Measurements from ENCODE around the gene KCNH8.
A peak's percentile ranks its signal among the peaks of the same experiment; 100 is the strongest.

Gene KCNH8

DNA sequence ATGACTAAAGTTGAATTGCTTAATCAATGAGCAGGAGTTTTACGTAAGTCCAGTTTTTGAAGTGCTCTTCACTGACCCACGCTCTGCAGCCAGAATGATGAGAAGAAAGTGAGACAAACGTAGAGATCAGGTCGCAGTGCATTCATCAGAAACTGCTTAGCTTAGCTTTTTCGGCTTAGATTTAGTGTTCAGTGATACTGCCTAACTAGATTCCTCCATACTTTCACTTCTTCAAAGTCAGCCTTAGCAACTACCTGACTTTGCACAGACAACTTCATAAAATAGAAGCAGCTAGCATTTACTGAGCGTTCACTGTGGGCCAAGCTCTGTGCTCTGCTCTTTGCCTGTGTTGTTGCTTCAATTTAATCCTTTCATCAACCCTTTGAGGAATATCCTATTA is 116.1 kb downstream of the KCNH8 start:
- ChIA-PET POLR2A (no interaction called here), CTCF (no interaction called here)
- Histone ChIP-seq H3K27me3 (replicated peaks in 2 of 5; ENCODE audit: control insufficient read depth in 4 of 5, insufficient read depth in 5 of 5, low read length in 4 of 5) (no peaks in the 10 kb centered on the region), H3K4me3 (ENCODE audit: control insufficient read depth in 1 of 7, extremely low read depth in 1 of 7, insufficient read depth in 4 of 7, low read depth in 2 of 7, low read length in 6 of 7) (no peak overlapping the region), H3K4me1 (ENCODE audit: control extremely low read depth in 1 of 4, control insufficient read depth in 4 of 4, insufficient read depth in 4 of 4, low read length in 3 of 4) (peaks cover 0 to 7% (median 0%) of the 10 kb centered on the region in 4 experiments), H3K9me3 (ENCODE audit: control extremely low read depth in 1 of 5, control insufficient read depth in 4 of 5, insufficient read depth in 2 of 5, low read depth in 1 of 5, low read length in 4 of 5) (no peaks in the 10 kb centered on the region), H3K27ac (ENCODE audit: insufficient read depth in 1 of 2, low read depth in 1 of 2, low read length in 2 of 2, poor library complexity in 1 of 2, severe bottlenecking in 2 of 2) (no peak overlapping the region), H3K36me3 (ENCODE audit: control insufficient read depth in 4 of 4, insufficient read depth in 4 of 4, low read length in 3 of 4) (no peaks in the 10 kb centered on the region)
- WGBS (ENCODE audit: insufficient coverage): 98% methylated on average over 6 of the region's 6 CpGs
- no peak for DNase-seq

DNA sequence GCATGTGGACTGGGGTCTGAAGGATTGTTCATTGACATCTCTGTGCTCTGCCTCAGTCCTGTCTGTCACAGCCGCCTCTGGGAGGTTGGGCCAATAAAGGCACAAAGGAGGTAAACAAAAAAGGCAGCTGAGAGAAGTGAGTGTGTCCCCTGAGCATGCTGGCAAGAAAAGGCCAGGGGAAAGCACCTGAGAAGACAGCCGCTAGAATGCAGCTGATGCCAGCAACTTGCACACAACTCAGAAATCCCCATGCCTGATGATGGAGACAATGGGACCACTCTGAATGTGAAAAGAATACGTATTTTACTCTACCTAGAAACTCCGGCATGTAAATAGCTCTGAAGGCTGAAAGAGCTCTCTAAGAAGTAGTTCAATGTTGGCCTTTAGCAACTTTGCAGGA is 118.7 kb downstream of the KCNH8 start:
- WGBS (ENCODE audit: insufficient coverage): 96% methylated on average over 4 of the region's 4 CpGs
- ChIA-PET POLR2A (no interaction called here), CTCF (no interaction called here)
- no peaks in the 10 kb centered on the region for H3K27me3 ChIP-seq (replicated peaks in 2 of 5; ENCODE audit: control insufficient read depth in 4 of 5, insufficient read depth in 5 of 5, low read length in 4 of 5)
- no peaks in the 10 kb centered on the region for H3K9me3 ChIP-seq (ENCODE audit: control extremely low read depth in 1 of 5, control insufficient read depth in 4 of 5, insufficient read depth in 2 of 5, low read depth in 1 of 5, low read length in 4 of 5)
- H3K27ac ChIP-seq (ENCODE audit: insufficient read depth in 1 of 2, low read depth in 1 of 2, low read length in 2 of 2, poor library complexity in 1 of 2, severe bottlenecking in 2 of 2): no peak overlapping the region
- DNase-seq: no peak
- H3K4me3 ChIP-seq (ENCODE audit: control insufficient read depth in 1 of 7, extremely low read depth in 1 of 7, insufficient read depth in 4 of 7, low read depth in 2 of 7, low read length in 6 of 7): no peak overlapping the region
- no peaks in the 10 kb centered on the region for H3K36me3 ChIP-seq (ENCODE audit: control insufficient read depth in 4 of 4, insufficient read depth in 4 of 4, low read length in 3 of 4)
- peaks cover 0 to 4% (median 0%) of the 10 kb centered on the region in 4 experiments for H3K4me1 ChIP-seq (ENCODE audit: control extremely low read depth in 1 of 4, control insufficient read depth in 4 of 4, insufficient read depth in 4 of 4, low read length in 3 of 4)

- Histone ChIP-seq H3K4me3 (ENCODE audit: control insufficient read depth in 1 of 7, extremely low read depth in 1 of 7, insufficient read depth in 4 of 7, low read depth in 2 of 7, low read length in 6 of 7) (no peak overlapping the region), H3K27me3 (replicated peaks in 2 of 5; ENCODE audit: control insufficient read depth in 4 of 5, insufficient read depth in 5 of 5, low read length in 4 of 5) (no peaks in the 10 kb centered on the region), H3K36me3 (ENCODE audit: control insufficient read depth in 4 of 4, insufficient read depth in 4 of 4, low read length in 3 of 4) (no peaks in the 10 kb centered on the region), H3K4me1 (ENCODE audit: control extremely low read depth in 1 of 4, control insufficient read depth in 4 of 4, insufficient read depth in 4 of 4, low read length in 3 of 4) (no peaks in the 10 kb centered on the region), H3K27ac (ENCODE audit: insufficient read depth in 1 of 2, low read depth in 1 of 2, low read length in 2 of 2, poor library complexity in 1 of 2, severe bottlenecking in 2 of 2) (no peak overlapping the region), H3K9me3 (ENCODE audit: control extremely low read depth in 1 of 5, control insufficient read depth in 4 of 5, insufficient read depth in 2 of 5, low read depth in 1 of 5, low read length in 4 of 5) (no peaks in the 10 kb centered on the region)
- POLR2A ChIA-PET: no interaction called here
- CTCF ChIA-PET: no interaction called here
- 90% methylated on average over 1 of the region's 2 CpGs for WGBS (ENCODE audit: insufficient coverage)
- DNase-seq: no peak
These were observed 122.2 kb downstream of the KCNH8 start for GRCh38 chr3:19270481-19270880.

- Histone ChIP-seq H3K27ac (ENCODE audit: insufficient read depth in 1 of 2, low read depth in 1 of 2, low read length in 2 of 2, poor library complexity in 1 of 2, severe bottlenecking in 2 of 2) (no peak overlapping the region), H3K4me1 (ENCODE audit: control extremely low read depth in 1 of 4, control insufficient read depth in 4 of 4, insufficient read depth in 4 of 4, low read length in 3 of 4) (no peaks in the 10 kb centered on the region), H3K9me3 (ENCODE audit: control extremely low read depth in 1 of 5, control insufficient read depth in 4 of 5, insufficient read depth in 2 of 5, low read depth in 1 of 5, low read length in 4 of 5) (no peaks in the 10 kb centered on the region), H3K4me3 (ENCODE audit: control insufficient read depth in 1 of 7, extremely low read depth in 1 of 7, insufficient read depth in 4 of 7, low read depth in 2 of 7, low read length in 6 of 7) (no peak overlapping the region), H3K36me3 (ENCODE audit: control insufficient read depth in 4 of 4, insufficient read depth in 4 of 4, low read length in 3 of 4) (no peaks in the 10 kb centered on the region), H3K27me3 (replicated peaks in 2 of 5; ENCODE audit: control insufficient read depth in 4 of 5, insufficient read depth in 5 of 5, low read length in 4 of 5) (no peaks in the 10 kb centered on the region)
- WGBS (ENCODE audit: insufficient coverage): 78% methylated on average over 3 of the region's 3 CpGs
- peak in 1 of 3 donors; percentile 15 for DNase-seq
- ChIA-PET POLR2A (no interaction called here), CTCF (no interaction called here)
These were observed 124.0 kb downstream of the KCNH8 start for GRCh38 chr3:19272296-19272695.

DNA sequence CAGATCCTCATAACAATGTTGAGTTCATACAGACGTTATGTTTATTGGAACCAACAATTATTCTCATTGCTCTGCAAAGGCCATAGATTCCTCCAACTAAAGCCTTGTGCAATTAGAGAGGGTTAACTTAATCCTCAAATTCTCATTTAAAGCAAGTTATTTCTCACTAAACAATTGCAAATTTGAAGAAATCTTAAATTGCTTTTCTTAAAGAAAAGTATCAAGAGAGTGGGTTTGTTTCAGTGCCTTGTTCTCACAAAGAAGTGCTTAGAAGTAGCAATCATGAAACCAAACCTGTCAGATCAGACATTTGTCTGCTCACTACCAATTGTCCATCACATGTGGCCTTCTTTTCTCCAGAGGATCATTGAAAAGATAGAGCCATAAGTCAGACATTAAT is 124.8 kb downstream of the KCNH8 start:
- no CpG with 5 or more reads among the region's 1 CpG for WGBS (ENCODE audit: insufficient coverage)

DNA sequence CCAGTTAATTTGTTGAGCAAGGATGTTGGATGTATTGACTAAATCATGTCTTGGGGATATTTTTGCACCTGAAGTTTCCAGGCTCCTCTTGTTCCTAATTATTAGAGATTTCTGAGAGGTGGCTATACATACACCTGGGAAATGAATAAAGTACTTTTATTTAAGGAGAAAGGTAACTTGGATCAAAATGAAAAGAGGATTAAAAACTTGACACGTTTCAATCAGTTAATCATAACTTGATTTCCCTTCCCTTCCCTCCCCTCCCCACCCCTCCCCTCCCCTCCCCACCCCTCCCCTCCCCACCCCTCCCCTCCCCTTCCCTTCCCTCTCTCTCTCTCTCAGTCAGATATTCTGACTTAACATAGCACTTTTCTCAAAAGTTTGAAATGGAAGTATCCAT is 126.3 kb downstream of the KCNH8 start:
- ChIA-PET CTCF (no interaction called here), POLR2A (no interaction called here)
- no peak for DNase-seq
- H3K9me3 ChIP-seq (ENCODE audit: control extremely low read depth in 1 of 5, control insufficient read depth in 4 of 5, insufficient read depth in 2 of 5, low read depth in 1 of 5, low read length in 4 of 5): no peaks in the 10 kb centered on the region
- no peak overlapping the region for H3K27ac ChIP-seq (ENCODE audit: insufficient read depth in 1 of 2, low read depth in 1 of 2, low read length in 2 of 2, poor library complexity in 1 of 2, severe bottlenecking in 2 of 2)
- WGBS (ENCODE audit: insufficient coverage): no CpG with 5 or more reads among the region's 1 CpG
- H3K36me3 ChIP-seq (ENCODE audit: control insufficient read depth in 4 of 4, insufficient read depth in 4 of 4, low read length in 3 of 4): no peaks in the 10 kb centered on the region
- no peak overlapping the region for H3K4me3 ChIP-seq (ENCODE audit: control insufficient read depth in 1 of 7, extremely low read depth in 1 of 7, insufficient read depth in 4 of 7, low read depth in 2 of 7, low read length in 6 of 7)
- no peaks in the 10 kb centered on the region for H3K4me1 ChIP-seq (ENCODE audit: control extremely low read depth in 1 of 4, control insufficient read depth in 4 of 4, insufficient read depth in 4 of 4, low read length in 3 of 4)
- H3K27me3 ChIP-seq (replicated peaks in 2 of 5; ENCODE audit: control insufficient read depth in 4 of 5, insufficient read depth in 5 of 5, low read length in 4 of 5): no peaks in the 10 kb centered on the region

More for the DNA sequence above, 124.8 kb downstream of the KCNH8 start:
- no peak for DNase-seq
- H3K36me3 ChIP-seq (ENCODE audit: control insufficient read depth in 4 of 4, insufficient read depth in 4 of 4, low read length in 3 of 4): no peaks in the 10 kb centered on the region
- H3K9me3 ChIP-seq (ENCODE audit: control extremely low read depth in 1 of 5, control insufficient read depth in 4 of 5, insufficient read depth in 2 of 5, low read depth in 1 of 5, low read length in 4 of 5): no peaks in the 10 kb centered on the region
- CTCF ChIA-PET: no interaction called here
- H3K27ac ChIP-seq (ENCODE audit: insufficient read depth in 1 of 2, low read depth in 1 of 2, low read length in 2 of 2, poor library complexity in 1 of 2, severe bottlenecking in 2 of 2): no peak overlapping the region
- H3K4me3 ChIP-seq (ENCODE audit: control insufficient read depth in 1 of 7, extremely low read depth in 1 of 7, insufficient read depth in 4 of 7, low read depth in 2 of 7, low read length in 6 of 7): no peak overlapping the region
- POLR2A ChIA-PET: no interaction called here
- no peaks in the 10 kb centered on the region for H3K27me3 ChIP-seq (replicated peaks in 2 of 5; ENCODE audit: control insufficient read depth in 4 of 5, insufficient read depth in 5 of 5, low read length in 4 of 5)
- H3K4me1 ChIP-seq (ENCODE audit: control extremely low read depth in 1 of 4, control insufficient read depth in 4 of 4, insufficient read depth in 4 of 4, low read length in 3 of 4): no peaks in the 10 kb centered on the region

DNA sequence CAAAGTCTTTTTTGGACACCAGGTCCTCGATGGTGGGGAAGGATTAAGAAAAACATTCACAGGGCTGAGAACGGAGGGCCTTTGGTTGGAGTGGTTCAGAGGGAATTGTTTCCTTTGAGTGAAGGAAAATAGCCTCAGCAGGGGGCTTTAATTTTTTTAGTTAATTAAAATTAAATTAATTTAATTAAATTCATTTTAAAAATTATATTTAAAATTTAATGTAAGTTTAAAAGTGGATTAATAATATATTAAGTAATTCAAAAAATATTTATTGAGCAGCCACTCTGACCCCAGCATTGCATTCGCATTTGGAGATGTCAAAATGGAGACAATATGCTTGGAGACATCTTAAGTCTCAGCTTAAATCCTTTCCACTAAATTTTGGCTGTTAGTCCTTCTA is 136.7 kb downstream of the KCNH8 start:
- H3K27me3 ChIP-seq (replicated peaks in 2 of 5; ENCODE audit: control insufficient read depth in 4 of 5, insufficient read depth in 5 of 5, low read length in 4 of 5): no peaks in the 10 kb centered on the region
- no peaks in the 10 kb centered on the region for H3K4me1 ChIP-seq (ENCODE audit: control extremely low read depth in 1 of 4, control insufficient read depth in 4 of 4, insufficient read depth in 4 of 4, low read length in 3 of 4)
- H3K36me3 ChIP-seq (ENCODE audit: control insufficient read depth in 4 of 4, insufficient read depth in 4 of 4, low read length in 3 of 4): no peaks in the 10 kb centered on the region
- no peak for DNase-seq
- H3K4me3 ChIP-seq (ENCODE audit: control insufficient read depth in 1 of 7, extremely low read depth in 1 of 7, insufficient read depth in 4 of 7, low read depth in 2 of 7, low read length in 6 of 7): no peak overlapping the region
- CTCF ChIA-PET: no interaction called here
- no peaks in the 10 kb centered on the region for H3K9me3 ChIP-seq (ENCODE audit: control extremely low read depth in 1 of 5, control insufficient read depth in 4 of 5, insufficient read depth in 2 of 5, low read depth in 1 of 5, low read length in 4 of 5)
- H3K27ac ChIP-seq (ENCODE audit: insufficient read depth in 1 of 2, low read depth in 1 of 2, low read length in 2 of 2, poor library complexity in 1 of 2, severe bottlenecking in 2 of 2): no peak overlapping the region
- 100% methylated on average over 1 of the region's 3 CpGs for WGBS (ENCODE audit: insufficient coverage)
- POLR2A ChIA-PET: interaction anchor here (0.7 kb wide), 1 partner anchor 368 kb away, joined by 4 read pairs; no protein-coding TSS in a partner anchor

All from common myeloid progenitor, CD34-positive (primary cell).